ENCODE data around the gene MACROD2. TPM values are rescaled to one million over a fixed set of nuclear protein-coding genes. Genes with fewer than 3 reads are reported as not detected.

MACROD2 gene
- total RNA-seq, 2 donors from 2014 or later, result 8.0 to 19.4 TPM

DNA sequence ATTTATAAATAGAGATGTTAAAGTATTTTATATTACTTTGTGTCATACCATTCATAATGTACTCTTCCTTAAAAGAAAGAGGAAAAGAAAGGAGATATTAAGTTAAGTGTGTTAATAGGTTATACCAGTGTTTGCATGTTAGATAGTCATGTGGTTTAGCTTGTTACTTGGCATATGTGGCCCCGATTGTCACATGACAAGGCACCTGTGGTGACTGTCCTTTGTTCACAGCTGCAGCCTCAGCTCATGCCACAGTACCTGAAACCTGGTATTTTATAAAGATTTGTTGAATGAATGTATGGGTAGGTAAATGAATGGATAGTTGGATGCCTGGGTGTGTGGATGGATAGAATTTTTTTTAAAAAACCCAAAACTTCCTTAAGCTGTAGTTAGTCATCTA lies 648.2 kb downstream of the MACROD2 start:
- WGBS, result 94% methylated on average over 1 of the region's 1 CpG
- Histone ChIP-seq H3K36me3 (no peaks in the 10 kb centered on the region), H3K27ac (no peak overlapping the region), H3K27me3 (replicated peaks; ENCODE audit: insufficient read depth) (no peaks in the 10 kb centered on the region), H3K4me3 (no peak overlapping the region), H3K9me3 (no peaks in the 10 kb centered on the region), H3K4me1 (replicated peaks) (no peaks in the 10 kb centered on the region)
- no peak for DNase-seq (ENCODE audit: low spot score)
- no peak for TF ChIP-seq POLR2AphosphoS5 (IDR thresholded peaks at IDR 0.05)
- no peak for TF ChIP-seq POLR2A (IDR thresholded peaks at IDR 0.05)
- TF ChIP-seq, protein P1, sequence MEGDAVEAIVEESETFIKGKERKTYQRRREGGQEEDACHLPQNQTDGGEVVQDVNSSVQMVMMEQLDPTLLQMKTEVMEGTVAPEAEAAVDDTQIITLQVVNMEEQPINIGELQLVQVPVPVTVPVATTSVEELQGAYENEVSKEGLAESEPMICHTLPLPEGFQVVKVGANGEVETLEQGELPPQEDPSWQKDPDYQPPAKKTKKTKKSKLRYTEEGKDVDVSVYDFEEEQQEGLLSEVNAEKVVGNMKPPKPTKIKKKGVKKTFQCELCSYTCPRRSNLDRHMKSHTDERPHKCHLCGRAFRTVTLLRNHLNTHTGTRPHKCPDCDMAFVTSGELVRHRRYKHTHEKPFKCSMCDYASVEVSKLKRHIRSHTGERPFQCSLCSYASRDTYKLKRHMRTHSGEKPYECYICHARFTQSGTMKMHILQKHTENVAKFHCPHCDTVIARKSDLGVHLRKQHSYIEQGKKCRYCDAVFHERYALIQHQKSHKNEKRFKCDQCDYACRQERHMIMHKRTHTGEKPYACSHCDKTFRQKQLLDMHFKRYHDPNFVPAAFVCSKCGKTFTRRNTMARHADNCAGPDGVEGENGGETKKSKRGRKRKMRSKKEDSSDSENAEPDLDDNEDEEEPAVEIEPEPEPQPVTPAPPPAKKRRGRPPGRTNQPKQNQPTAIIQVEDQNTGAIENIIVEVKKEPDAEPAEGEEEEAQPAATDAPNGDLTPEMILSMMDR (IDR thresholded peaks at IDR 0.05), result no peak
- intact Hi-C loops (cut with DNase I), result no loop called here

DNA sequence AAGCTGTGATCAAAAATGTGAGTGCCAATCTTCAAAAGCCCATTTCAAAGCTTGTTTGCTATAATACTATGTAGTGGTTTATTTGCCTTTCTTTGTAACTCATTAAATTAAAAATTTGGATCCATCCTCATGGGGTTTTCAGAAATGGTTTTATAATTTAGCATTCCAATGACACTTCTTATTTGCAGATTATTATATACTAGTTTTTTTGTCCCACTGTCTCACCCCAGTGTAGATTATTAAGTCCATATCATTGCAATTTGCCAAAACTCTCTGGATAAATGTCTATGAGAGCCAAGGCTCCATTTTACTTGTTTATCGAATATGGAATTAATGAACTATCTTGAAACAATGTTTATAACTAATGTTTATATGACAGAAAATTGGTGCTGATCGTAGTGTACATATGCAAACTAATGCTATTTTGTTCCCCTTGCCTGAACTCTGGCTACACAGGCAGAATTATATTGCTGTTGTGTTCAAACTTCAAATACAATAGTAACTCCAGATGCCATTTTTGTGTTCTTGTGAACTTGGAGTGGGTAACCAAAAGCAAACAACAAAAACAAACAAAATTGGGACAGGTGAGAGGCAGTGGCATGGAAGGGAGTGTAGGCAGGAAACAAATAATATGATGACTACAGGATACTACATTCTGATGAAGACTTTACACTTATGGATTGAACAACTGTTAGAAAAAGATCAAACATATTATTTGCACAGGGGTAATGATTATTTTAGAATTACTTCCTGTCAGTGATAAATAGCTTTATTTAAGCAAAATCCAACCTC lies 649.2 kb downstream of the MACROD2 start:
- H3K27ac ChIP-seq, result no peak overlapping the region
- no peak for TF ChIP-seq POLR2A (IDR thresholded peaks at IDR 0.05)
- no peaks in the 10 kb centered on the region for H3K27me3 ChIP-seq (replicated peaks; ENCODE audit: insufficient read depth)
- 78% methylated on average over 2 of the region's 2 CpGs for WGBS
- H3K4me3 ChIP-seq, result no peak overlapping the region
- no peaks in the 10 kb centered on the region for H3K36me3 ChIP-seq
- no peaks in the 10 kb centered on the region for H3K9me3 ChIP-seq
- no peaks in the 10 kb centered on the region for H3K4me1 ChIP-seq (replicated peaks)
- DNase-seq (ENCODE audit: low spot score), result no peak
- intact Hi-C loops (cut with DNase I), result no loop called here

- intact Hi-C loops (cut with DNase I), result no loop called here
- H3K4me1 ChIP-seq (replicated peaks), result no peaks in the 10 kb centered on the region
- H3K9me3 ChIP-seq, result no peaks in the 10 kb centered on the region
- no peak for TF ChIP-seq POLR2AphosphoS5 (IDR thresholded peaks at IDR 0.05)
- TF ChIP-seq, protein P1 (IDR thresholded peaks at IDR 0.05), result no peak
- no peak for TF ChIP-seq POLR2A (IDR thresholded peaks at IDR 0.05)
- no peak overlapping the region for H3K4me3 ChIP-seq
- 53% methylated on average over 1 of the region's 1 CpG for WGBS
- H3K27ac ChIP-seq, result no peak overlapping the region
- DNase-seq (ENCODE audit: low spot score), result no peak
- H3K27me3 ChIP-seq (replicated peaks; ENCODE audit: insufficient read depth), result no peaks in the 10 kb centered on the region
- H3K36me3 ChIP-seq, result no peaks in the 10 kb centered on the region
Observed at GRCh38 chr20:14647016-14647415, 651.7 kb downstream of the MACROD2 start.

- no peaks in the 10 kb centered on the region for H3K9me3 ChIP-seq
- H3K36me3 ChIP-seq, result no peaks in the 10 kb centered on the region
- no peak overlapping the region for H3K4me3 ChIP-seq
- TF ChIP-seq POLR2A (IDR thresholded peaks at IDR 0.05), result no peak
- TF ChIP-seq, protein P1 (IDR thresholded peaks at IDR 0.05), result no peak
- no peak for TF ChIP-seq POLR2AphosphoS5 (IDR thresholded peaks at IDR 0.05)
- WGBS, result 94% methylated on average over 1 of the region's 1 CpG
- H3K27ac ChIP-seq, result no peak overlapping the region
- no peaks in the 10 kb centered on the region for H3K27me3 ChIP-seq (replicated peaks; ENCODE audit: insufficient read depth)
- no peaks in the 10 kb centered on the region for H3K4me1 ChIP-seq (replicated peaks)
- no peak for DNase-seq (ENCODE audit: low spot score)
- intact Hi-C loops (cut with DNase I), result no loop called here
Observed at GRCh38 chr20:14649662-14650061, 654.3 kb downstream of the MACROD2 start.

DNA sequence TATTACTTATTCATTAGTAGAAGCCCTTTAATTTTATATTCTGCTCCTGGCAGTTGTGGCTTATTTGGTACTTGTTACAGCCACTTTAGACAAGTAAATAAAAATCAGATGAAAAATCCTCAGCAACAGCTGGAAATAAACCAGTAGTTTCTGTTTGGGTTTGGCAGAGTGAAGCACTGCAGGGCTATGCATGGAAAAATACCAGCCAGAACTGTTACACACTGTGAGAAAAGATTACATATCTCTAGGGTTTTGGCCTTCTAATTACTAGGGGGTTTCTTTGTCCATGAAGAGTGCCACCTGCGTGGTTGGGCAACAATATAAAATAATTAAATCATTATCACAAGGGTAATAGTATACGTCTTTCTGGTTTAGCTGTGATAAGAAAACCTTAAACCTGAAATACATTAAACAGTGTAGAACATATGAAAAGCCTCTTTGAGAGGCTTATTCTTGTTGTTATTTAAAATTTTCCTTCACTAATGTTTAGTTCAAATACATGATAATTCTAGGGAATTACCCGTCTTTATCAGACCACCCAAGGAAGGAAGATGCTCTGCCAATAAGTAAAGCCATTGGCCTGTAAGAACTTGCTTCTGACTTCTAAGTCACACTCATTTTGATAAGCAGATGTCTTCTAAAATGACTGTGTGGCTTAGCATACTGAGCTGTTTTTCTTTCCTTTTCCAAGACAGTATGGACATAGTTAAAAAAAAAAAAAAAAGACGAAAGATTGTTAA lies 662.1 kb downstream of the MACROD2 start:
- Histone ChIP-seq H3K9me3 (no peaks in the 10 kb centered on the region), H3K27ac (no peak overlapping the region), H3K4me3 (no peak overlapping the region), H3K36me3 (no peaks in the 10 kb centered on the region), H3K27me3 (replicated peaks; ENCODE audit: insufficient read depth) (no peaks in the 10 kb centered on the region), H3K4me1 (replicated peaks) (no peaks in the 10 kb centered on the region)
- intact Hi-C loops (cut with DNase I), result no loop called here
- 57% methylated on average over 4 of the region's 4 CpGs for WGBS
- TF ChIP-seq POLR2AphosphoS5 (IDR thresholded peaks at IDR 0.05) (no peak), POLR2A (IDR thresholded peaks at IDR 0.05) (no peak)
- TF ChIP-seq, protein P1 (IDR thresholded peaks at IDR 0.05), result no peak
- no peak for DNase-seq (ENCODE audit: low spot score)
